Left lung (tissue), 10 donors: ENCODE data around the gene ZNF844. TPM values are rescaled to one million over a fixed set of nuclear protein-coding genes. Genes with fewer than 3 reads are reported as not detected.
"Not testable (repeated sequence)": the region's sequence is repeated elsewhere in the genome, so short reads cannot be mapped to it uniquely, and the experiment has no call there.

Experiments
- ATAC-seq: fragments of 200-7000 bp; cut with Tn5 transposase; one replicate; pipeline ENCODE4 v1.9.1; 2020; ENCODE audit warnings: moderate library complexity
- DNase-seq, 4 donors: peaks; one replicate each; pipeline ENCODE4 v3.0.0-alpha.2; 2013 to 2020
- H3K27ac ChIP-seq, 2 donors: fragments of 200-600 bp; sonication (generic) in 1 of 2; one replicate each; pipeline versions ENCODE4 v1.5.0 to v1.8.0; 2020 to 2021
- H3K27me3 ChIP-seq, 2 donors: fragments of 200-600 bp; sonication (generic) in 1 of 2; one replicate each; pipeline versions ENCODE4 v1.5.0 to v1.8.0; 2020 to 2021
- H3K36me3 ChIP-seq, 2 donors: fragments of 200-600 bp; sonication (generic) in 1 of 2; one replicate each; pipeline versions ENCODE4 v1.5.0 to v1.8.0; 2020 to 2021
- H3K4me1 ChIP-seq, 2 donors: fragments of 200-600 bp; one replicate each; pipeline ENCODE4 v1.8.0; 2021
- H3K4me3 ChIP-seq, 2 donors: fragments of 200-600 bp; sonication (generic) in 1 of 2; one replicate each; pipeline versions ENCODE4 v1.5.0 to v1.8.0; 2020 to 2021; ENCODE audit warnings: mild to moderate bottlenecking in 1 of 2
- H3K9me3 ChIP-seq, 2 donors: fragments of 200-600 bp; sonication (generic) in 1 of 2; one replicate each; pipeline versions ENCODE4 v1.5.0 to v1.8.0; 2020 to 2021
- intact Hi-C, 2 donors: fragments of 100-400 bp; cut with DNase I; formaldehyde crosslinking; loops; one replicate each; pipeline versions ENCODE4 v1.11.2 to v1.14.2; 2022
- polyA plus RNA-seq, 6 donors: library from polyadenylated mRNA; unstranded; fragments of 120-200 nt; gene quantifications; one replicate each; pipeline ENCODE4 v1.2.1, GENCODE V29; 2013; ENCODE audit not compliant: insufficient read length in 6 of 6
- total RNA-seq, 2 donors: library from RNA; stranded (reverse); fragmentation: NEBNext Ultra II Directional; extraction: Animal tissue kit (Norgen Biotek cat#: 25700); gene quantifications; one replicate each; pipeline ENCODE4 v1.2.1, GENCODE V29; 2021
- TF ChIP-seq, protein P1 (sequence below), 2 donors: fragments of 200-600 bp; sonication (generic) in 1 of 2; IDR thresholded peaks; one replicate each; pipeline versions ENCODE4 v1.5.0 to v1.8.0; 2021; ENCODE audit warnings: antibody characterized with exemption in 2 of 2
- donor health status: DM: no; HTN: yes; CAD: no.
- donor health status: DM: no; HTN: no; CAD: no.

Gene ZNF844
- total and polyA plus RNA-seq, 8 donors = 7.6 to 26.7 (median 21.0) TPM

DNA sequence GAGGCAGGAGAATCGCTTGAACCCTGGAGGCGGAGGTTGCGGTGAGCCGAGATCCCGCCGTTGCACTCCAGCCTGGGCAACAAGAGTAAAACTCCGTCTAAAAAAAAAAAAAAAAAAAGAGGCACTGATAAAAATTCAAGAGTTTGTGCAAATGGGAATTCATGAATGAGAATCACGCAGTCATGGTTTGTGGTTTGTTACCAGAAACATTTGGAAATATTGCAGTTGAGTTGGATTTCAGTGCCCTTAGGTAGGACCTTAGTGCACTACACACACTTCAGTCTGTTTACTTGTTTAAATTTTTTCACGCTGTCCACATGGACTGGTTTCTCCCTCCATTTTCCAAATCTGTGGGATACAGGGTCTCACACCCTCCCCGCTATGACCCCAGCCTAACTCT lies 28.4 kb downstream of the ZNF844 start:
- TF ChIP-seq, protein P1, sequence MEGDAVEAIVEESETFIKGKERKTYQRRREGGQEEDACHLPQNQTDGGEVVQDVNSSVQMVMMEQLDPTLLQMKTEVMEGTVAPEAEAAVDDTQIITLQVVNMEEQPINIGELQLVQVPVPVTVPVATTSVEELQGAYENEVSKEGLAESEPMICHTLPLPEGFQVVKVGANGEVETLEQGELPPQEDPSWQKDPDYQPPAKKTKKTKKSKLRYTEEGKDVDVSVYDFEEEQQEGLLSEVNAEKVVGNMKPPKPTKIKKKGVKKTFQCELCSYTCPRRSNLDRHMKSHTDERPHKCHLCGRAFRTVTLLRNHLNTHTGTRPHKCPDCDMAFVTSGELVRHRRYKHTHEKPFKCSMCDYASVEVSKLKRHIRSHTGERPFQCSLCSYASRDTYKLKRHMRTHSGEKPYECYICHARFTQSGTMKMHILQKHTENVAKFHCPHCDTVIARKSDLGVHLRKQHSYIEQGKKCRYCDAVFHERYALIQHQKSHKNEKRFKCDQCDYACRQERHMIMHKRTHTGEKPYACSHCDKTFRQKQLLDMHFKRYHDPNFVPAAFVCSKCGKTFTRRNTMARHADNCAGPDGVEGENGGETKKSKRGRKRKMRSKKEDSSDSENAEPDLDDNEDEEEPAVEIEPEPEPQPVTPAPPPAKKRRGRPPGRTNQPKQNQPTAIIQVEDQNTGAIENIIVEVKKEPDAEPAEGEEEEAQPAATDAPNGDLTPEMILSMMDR (IDR thresholded peaks at IDR 0.05) = no peak
- ATAC-seq = no peak
- Histone ChIP-seq H3K4me3 (peak overlapping the region; percentile 55 to 79), H3K27ac (peak overlapping the region in 1 of 2 donors; percentile 89), H3K4me1 (peaks cover 0 to 20% of the 10 kb centered on the region in 2 donors), H3K36me3 (no peaks in the 10 kb centered on the region), H3K27me3 (no peaks in the 10 kb centered on the region), H3K9me3 (no peaks in the 10 kb centered on the region)
- peak in 1 of 4 donors; percentile 5 for DNase-seq
- intact Hi-C loops = no loop called here

DNA sequence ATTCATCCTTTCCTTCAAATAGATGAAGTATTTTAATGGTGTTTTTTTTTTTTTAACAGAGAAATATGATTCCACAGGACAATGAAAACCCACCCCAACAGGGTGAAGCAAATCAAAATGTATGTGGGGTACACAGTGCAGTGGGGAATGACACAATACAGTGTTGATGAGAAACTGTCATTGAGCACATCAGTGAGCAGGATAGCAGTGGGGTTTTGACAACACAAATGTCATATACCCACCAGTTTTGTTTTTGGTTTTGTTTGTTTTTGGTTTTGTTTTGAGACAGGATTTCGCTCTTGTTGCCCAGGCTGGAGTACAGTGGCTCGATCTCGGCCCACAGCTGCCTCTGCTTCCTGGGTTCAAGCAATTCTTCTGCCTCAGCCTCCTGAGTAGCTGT lies 29.2 kb downstream of the ZNF844 start:
- Histone ChIP-seq H3K27ac (no peak overlapping the region), H3K36me3 (no peaks in the 10 kb centered on the region), H3K4me1 (peaks cover 0 to 20% of the 10 kb centered on the region in 2 donors), H3K4me3 (no peak overlapping the region), H3K9me3 (peaks cover 0 to 5% of the 10 kb centered on the region in 2 donors), H3K27me3 (no peaks in the 10 kb centered on the region)
- DNase-seq (no peak), ATAC-seq (no peak)
- intact Hi-C loops = no loop called here
- TF ChIP-seq, protein P1 (IDR thresholded peaks at IDR 0.05) = no peak

- Histone ChIP-seq H3K27ac (no peak overlapping the region), H3K4me1 (peaks cover 0 to 20% of the 10 kb centered on the region in 2 donors), H3K27me3 (no peaks in the 10 kb centered on the region), H3K9me3 (peaks cover 0 to 9% of the 10 kb centered on the region in 2 donors), H3K4me3 (no peak overlapping the region), H3K36me3 (no peaks in the 10 kb centered on the region)
- intact Hi-C loops = no loop called here
- TF ChIP-seq, protein P1 (IDR thresholded peaks at IDR 0.05) = no peak
- DNase-seq (no peak), ATAC-seq (no peak)
Observed at GRCh38 chr19:12095111-12095790, 30.7 kb downstream of the ZNF844 start.

GRCh38 chr19:12098040-12098439 lies 33.5 kb downstream of the ZNF844 start:
- peaks cover 0 to 17% of the 10 kb centered on the region in 2 donors for H3K9me3 ChIP-seq
- no peaks in the 10 kb centered on the region for H3K27me3 ChIP-seq
- H3K36me3 ChIP-seq = no peaks in the 10 kb centered on the region
- intact Hi-C loops = no loop called here
- peak overlapping the region in 1 of 2 donors; percentile 45 for H3K27ac ChIP-seq
- no peak overlapping the region for H3K4me3 ChIP-seq
- DNase-seq (no peak), ATAC-seq (no peak)
- H3K4me1 ChIP-seq = peaks cover 0 to 9% of the 10 kb centered on the region in 2 donors
- TF ChIP-seq, protein P1 (IDR thresholded peaks at IDR 0.05) = no peak

- ATAC-seq, intact Hi-C loops, H3K4me1 ChIP-seq, H3K27ac ChIP-seq, H3K27me3 ChIP-seq, H3K4me3 ChIP-seq, H3K36me3 ChIP-seq, DNase-seq: not testable (repeated sequence)
- peaks cover 0 to 36% of the 10 kb centered on the region in 2 donors for H3K9me3 ChIP-seq
Observed at GRCh38 chr19:12103909-12104308, 39.4 kb downstream of the ZNF844 start.

DNA sequence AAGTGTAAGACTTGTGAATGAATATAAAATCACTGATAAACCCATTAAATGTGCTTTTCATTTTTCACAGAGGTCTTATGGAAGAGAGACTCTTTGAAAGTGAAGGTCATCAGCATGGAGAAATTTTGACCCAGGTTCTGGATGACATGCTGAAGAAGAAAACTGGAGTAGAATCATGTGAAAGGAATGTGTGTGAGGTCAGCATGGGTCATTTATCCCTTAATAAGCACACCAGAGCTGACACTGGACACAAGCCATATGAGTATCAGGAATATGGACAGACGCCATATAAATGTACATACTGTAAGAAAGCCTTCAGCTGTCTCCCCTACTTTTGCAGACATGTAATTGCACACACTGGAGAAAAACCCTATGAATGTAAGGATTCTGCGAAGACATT lies 46.6 kb downstream of the ZNF844 start:
- Histone ChIP-seq H3K4me3 (no peak overlapping the region), H3K9me3 (peaks cover 0 to 63% of the 10 kb centered on the region in 2 donors), H3K27ac (no peak overlapping the region), H3K36me3 (peaks cover 0 to 37% of the 10 kb centered on the region in 2 donors), H3K4me1 (no peaks in the 10 kb centered on the region), H3K27me3 (no peaks in the 10 kb centered on the region)
- no peak for DNase-seq
- TF ChIP-seq, protein P1 (IDR thresholded peaks at IDR 0.05) = no peak
- intact Hi-C loops = no loop called here
- no peak for ATAC-seq
